Measurements from ENCODE around the gene MEI4.

DNA sequence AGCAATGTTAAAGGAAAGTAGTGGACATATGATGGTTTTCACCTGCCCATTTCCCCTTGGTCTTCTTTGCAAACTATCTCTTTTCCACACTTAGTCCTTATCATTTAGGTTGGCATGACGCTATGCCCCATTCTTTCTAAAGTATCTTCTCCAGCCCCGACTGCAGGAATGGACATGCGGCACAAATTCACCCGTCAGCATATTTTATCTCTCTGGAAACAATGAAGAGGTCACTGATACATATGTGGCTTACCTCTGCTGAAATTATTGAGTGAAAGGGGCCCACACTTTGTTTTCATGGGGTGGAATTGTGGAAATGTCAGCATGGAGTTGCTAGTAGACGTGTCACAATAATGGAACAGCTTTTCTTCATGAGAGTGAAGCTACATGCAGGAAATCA, 45.8 kb upstream of the MEI4 start:
- TF ChIP-seq POLR2A (IDR thresholded peaks at IDR 0.05): no peak
- TF ChIP-seq, protein P1, sequence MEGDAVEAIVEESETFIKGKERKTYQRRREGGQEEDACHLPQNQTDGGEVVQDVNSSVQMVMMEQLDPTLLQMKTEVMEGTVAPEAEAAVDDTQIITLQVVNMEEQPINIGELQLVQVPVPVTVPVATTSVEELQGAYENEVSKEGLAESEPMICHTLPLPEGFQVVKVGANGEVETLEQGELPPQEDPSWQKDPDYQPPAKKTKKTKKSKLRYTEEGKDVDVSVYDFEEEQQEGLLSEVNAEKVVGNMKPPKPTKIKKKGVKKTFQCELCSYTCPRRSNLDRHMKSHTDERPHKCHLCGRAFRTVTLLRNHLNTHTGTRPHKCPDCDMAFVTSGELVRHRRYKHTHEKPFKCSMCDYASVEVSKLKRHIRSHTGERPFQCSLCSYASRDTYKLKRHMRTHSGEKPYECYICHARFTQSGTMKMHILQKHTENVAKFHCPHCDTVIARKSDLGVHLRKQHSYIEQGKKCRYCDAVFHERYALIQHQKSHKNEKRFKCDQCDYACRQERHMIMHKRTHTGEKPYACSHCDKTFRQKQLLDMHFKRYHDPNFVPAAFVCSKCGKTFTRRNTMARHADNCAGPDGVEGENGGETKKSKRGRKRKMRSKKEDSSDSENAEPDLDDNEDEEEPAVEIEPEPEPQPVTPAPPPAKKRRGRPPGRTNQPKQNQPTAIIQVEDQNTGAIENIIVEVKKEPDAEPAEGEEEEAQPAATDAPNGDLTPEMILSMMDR (IDR thresholded peaks at IDR 0.05): no peak

All from heart left ventricle (tissue), 13 donors.